ENCODE measurements around the gene NECTIN2.

Gene NECTIN2

GRCh38 chr19:44930088-44930487 lies 84.0 kb downstream of the NECTIN2 start:
- DNase-seq (ENCODE audit: low read depth): no peak
- no peak for TF ChIP-seq CTCF (IDR thresholded peaks at IDR 0.05; ENCODE audit: insufficient read depth, low read depth, low read length, missing control alignments)
- no peak overlapping the region for H3K4me3 ChIP-seq (ENCODE audit: low read length)

GRCh38 chr19:44931541-44931940 lies 85.4 kb downstream of the NECTIN2 start:
- no peak overlapping the region for H3K4me3 ChIP-seq (ENCODE audit: low read length)
- TF ChIP-seq CTCF (IDR thresholded peaks at IDR 0.05; ENCODE audit: insufficient read depth, low read depth, low read length, missing control alignments): no peak
- DNase-seq (ENCODE audit: low read depth): no peak
